ENCODE data around the gene P3H3.

P3H3 gene

GRCh38 chr12:6817662-6818157 is 10.5 kb upstream of the P3H3 start:
- no peak for DNase-seq (ENCODE audit: low spot score)
- in situ Hi-C loops (cut with MboI; ENCODE audit: low pct_unique_long_range_greater_than_20kb, low sequenced_read_pairs, unreplicated experiment) = no loop called here
- no peak for TF ChIP-seq CTCF (IDR thresholded peaks at IDR 0.05; ENCODE audit: extremely low read depth, insufficient read depth, missing control alignments)

- DNase-seq (ENCODE audit: low spot score) = no peak
- TF ChIP-seq CTCF (IDR thresholded peaks at IDR 0.05; ENCODE audit: extremely low read depth, insufficient read depth, missing control alignments) = no peak
- in situ Hi-C loops (cut with MboI; ENCODE audit: low pct_unique_long_range_greater_than_20kb, low sequenced_read_pairs, unreplicated experiment) = no loop called here
These were observed 10.0 kb upstream of the P3H3 start for GRCh38 chr12:6818222-6818621.

DNA sequence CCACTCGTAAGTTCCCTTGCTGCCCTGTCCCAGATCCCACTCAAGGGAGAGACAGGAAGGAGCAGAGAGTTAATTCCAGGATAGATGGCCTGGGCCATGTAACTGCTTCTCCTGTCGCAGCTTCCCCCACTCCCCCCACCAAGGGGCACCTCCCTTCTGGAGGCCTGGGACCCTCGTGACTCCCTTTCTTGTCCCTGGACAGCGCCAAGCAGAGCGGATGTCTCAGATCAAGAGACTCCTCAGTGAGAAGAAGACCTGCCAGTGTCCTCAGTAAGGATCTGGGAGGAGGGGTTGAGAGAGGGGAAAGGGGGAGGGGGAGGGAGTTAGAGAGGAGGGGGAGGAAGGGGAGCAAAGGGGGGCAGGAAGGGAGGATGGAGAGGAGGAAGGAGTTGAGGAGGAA is 9.6 kb upstream of the P3H3 start:
- no peak for TF ChIP-seq CTCF (IDR thresholded peaks at IDR 0.05; ENCODE audit: extremely low read depth, insufficient read depth, missing control alignments)
- no peak for DNase-seq (ENCODE audit: low spot score)
- in situ Hi-C loops (cut with MboI; ENCODE audit: low pct_unique_long_range_greater_than_20kb, low sequenced_read_pairs, unreplicated experiment) = no loop called here

GRCh38 chr12:6819106-6820030 is 8.8 kb upstream of the P3H3 start:
- DNase-seq (ENCODE audit: low spot score) = no peak
- in situ Hi-C loops (cut with MboI; ENCODE audit: low pct_unique_long_range_greater_than_20kb, low sequenced_read_pairs, unreplicated experiment) = no loop called here
- no peak for TF ChIP-seq CTCF (IDR thresholded peaks at IDR 0.05; ENCODE audit: extremely low read depth, insufficient read depth, missing control alignments)

GRCh38 chr12:6820166-6820565 is 8.0 kb upstream of the P3H3 start:
- DNase-seq (ENCODE audit: low spot score) = no peak
- in situ Hi-C loops (cut with MboI; ENCODE audit: low pct_unique_long_range_greater_than_20kb, low sequenced_read_pairs, unreplicated experiment) = no loop called here
- no peak for TF ChIP-seq CTCF (IDR thresholded peaks at IDR 0.05; ENCODE audit: extremely low read depth, insufficient read depth, missing control alignments)

GRCh38 chr12:6821591-6822425 is 6.4 kb upstream of the P3H3 start, which contains the start of gene GPR162:
Gene GPR162 (plus strand): TSS chr12:6821821. CDS start chr12:6823899, 2,078 bp downstream.
- in situ Hi-C loops (cut with MboI; ENCODE audit: low pct_unique_long_range_greater_than_20kb, low sequenced_read_pairs, unreplicated experiment) = no loop called here
- DNase-seq (ENCODE audit: low spot score) = no peak
- no peak for TF ChIP-seq CTCF (IDR thresholded peaks at IDR 0.05; ENCODE audit: extremely low read depth, insufficient read depth, missing control alignments)

Measured in GM13977 (cell line).